Right lobe of liver (tissue), 4 donors: Measurements from ENCODE around the gene FOXN1.

Experiments
- CTCF ChIP-seq, 4 donors: fragments of 200-600 bp in 3 of 4; fragments of 450-650 bp in 1 of 4; IDR thresholded peaks; one replicate each; pipeline versions ENCODE4 v1.5.1 to v1.8.0; 2016 to 2022; ENCODE audit warnings: antibody characterized with exemption in 4 of 4, mild to moderate bottlenecking in 2 of 4
- POLR2A ChIP-seq: fragments of 450-650 bp; IDR thresholded peaks from one replicate; pipeline ENCODE4 v1.6.1; 2017; ENCODE audit warnings: antibody characterized with exemption, mild to moderate bottlenecking
- donor health status: DM: no; HTN: no; CAD: no.
- donor health status: DM: no; HTN: no; CAD: no.
- donor health status: DM: no; HTN: yes; CAD: no.

DNA sequence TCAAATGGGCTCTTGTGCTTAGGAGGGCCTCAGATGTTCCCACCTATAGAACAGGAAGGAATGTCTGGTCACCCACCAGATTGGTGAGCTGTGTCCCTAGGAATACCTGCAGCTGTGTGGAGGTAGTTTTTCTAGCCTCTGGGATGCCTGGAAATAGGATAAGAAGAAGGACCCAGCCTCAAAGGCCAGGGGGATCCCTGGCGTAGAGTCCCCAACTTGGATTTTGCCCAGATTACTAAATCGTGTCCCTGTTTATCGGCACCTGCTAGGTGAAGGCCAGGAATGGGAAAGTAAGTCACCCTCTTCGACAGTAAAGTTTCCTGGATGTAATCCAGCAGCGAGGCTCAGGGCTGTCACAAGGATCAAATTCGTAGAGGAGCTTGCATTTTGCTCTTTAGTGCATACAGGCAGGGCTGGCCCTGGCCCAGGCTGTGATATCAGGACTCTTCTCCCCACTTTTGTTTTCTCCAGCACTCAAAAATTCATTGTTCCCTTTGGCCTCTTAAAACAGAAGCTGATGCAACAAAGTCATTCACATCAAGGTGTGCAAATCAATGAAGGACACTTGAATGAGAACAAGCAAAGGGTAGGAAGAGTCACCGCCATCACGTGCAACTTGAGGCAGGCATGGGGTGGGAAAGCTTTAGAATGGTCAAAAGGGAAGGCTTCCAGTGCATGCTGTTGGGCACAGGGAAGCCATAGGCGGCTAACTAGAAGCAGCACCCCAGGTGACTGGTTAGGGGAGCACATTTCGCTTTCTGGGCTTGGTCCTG, 25.2 kb upstream of the FOXN1 start:
- TF ChIP-seq POLR2A (no peak), CTCF (IDR thresholded peaks at IDR 0.05) (no peak)
